GM21515 (cell line): Measurements from ENCODE around the gene BDKRB2.

Experiments used
- ATAC-seq: cut with Tn5 transposase; IDR thresholded peaks from one replicate; pipeline ENCODE4 v1.9.1; 2021; ENCODE audit not compliant: unreplicated experiment

Gene BDKRB2

GRCh38 chr14:96250485-96250884 is 45.8 kb downstream of the BDKRB2 start:
- no peak for ATAC-seq

GRCh38 chr14:96251656-96252155 is 47.1 kb downstream of the BDKRB2 start:
- no peak for ATAC-seq

GRCh38 chr14:96252323-96252998 is 47.8 kb downstream of the BDKRB2 start:
- no peak for ATAC-seq

GRCh38 chr14:96252999-96253539 is 48.4 kb downstream of the BDKRB2 start:
- no peak for ATAC-seq

- ATAC-seq: no peak
Observed at GRCh38 chr14:96254687-96255086, 50.0 kb downstream of the BDKRB2 start.

- ATAC-seq: no peak
Observed at GRCh38 chr14:96255501-96256366, 51.1 kb downstream of the BDKRB2 start, which contains the start of gene BDKRB1. BDKRB1 (plus strand) TSS chr14:96256210; CDS start chr14:96263683, 7,473 bp downstream.

- ATAC-seq: no peak
Observed at GRCh38 chr14:96256407-96256806, 51.8 kb downstream of the BDKRB2 start.

GRCh38 chr14:96257056-96257455 is 52.4 kb downstream of the BDKRB2 start:
- ATAC-seq: no peak

GRCh38 chr14:96257900-96258299 is 53.3 kb downstream of the BDKRB2 start:
- no peak for ATAC-seq

GRCh38 chr14:96260341-96260821 is 55.7 kb downstream of the BDKRB2 start:
- ATAC-seq: no peak

GRCh38 chr14:96261053-96261452 is 56.4 kb downstream of the BDKRB2 start:
- ATAC-seq: no peak

- ATAC-seq: no peak
Observed at GRCh38 chr14:96261772-96262655, 57.4 kb downstream of the BDKRB2 start.

GRCh38 chr14:96263347-96264199 is 58.9 kb downstream of the BDKRB2 start:
- no peak for ATAC-seq

- ATAC-seq: no peak
Observed at GRCh38 chr14:96264200-96264553, 59.5 kb downstream of the BDKRB2 start.

- ATAC-seq: no peak
Observed at GRCh38 chr14:96264853-96265252, 60.2 kb downstream of the BDKRB2 start.

GRCh38 chr14:96265383-96266095 is 60.9 kb downstream of the BDKRB2 start:
- ATAC-seq: no peak

- no peak for ATAC-seq
Observed at GRCh38 chr14:96267336-96267735, 62.7 kb downstream of the BDKRB2 start.

GRCh38 chr14:96267916-96268315 is 63.3 kb downstream of the BDKRB2 start:
- no peak for ATAC-seq
